ENCODE measurements around the gene C3orf49.
A peak's percentile ranks its signal among the peaks of the same experiment; 100 is the strongest.

Gene C3orf49, protein sequence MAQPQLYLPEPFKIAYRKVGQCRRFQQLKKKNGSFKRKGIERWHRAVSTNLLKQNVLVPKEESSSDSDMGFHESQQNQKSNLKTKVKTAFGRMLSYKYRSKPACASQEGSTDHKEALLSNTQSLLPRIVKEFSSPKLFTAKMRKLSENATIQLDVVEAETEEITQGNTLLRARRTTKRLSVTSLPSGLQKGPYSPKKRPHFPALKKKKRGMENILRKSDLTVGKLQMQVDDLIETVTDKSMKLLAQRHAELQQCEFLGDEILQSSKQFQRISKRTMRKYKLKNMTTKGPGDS

DNA sequence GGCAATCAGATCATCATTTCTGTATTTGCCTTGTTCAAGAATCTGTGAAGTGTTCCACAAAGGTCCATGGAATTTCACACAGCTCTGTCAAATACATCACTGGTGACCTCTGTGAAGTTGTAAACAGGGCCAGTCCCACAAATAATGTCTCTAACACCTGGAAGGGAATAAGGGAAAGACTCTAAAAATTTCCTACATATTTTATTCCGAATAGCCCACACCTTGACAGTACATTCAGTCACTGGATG, at the start of gene C3orf49:
Gene C3orf49, plus strand, starts transcription at position 149 of the 248 bp plus-strand sequence. CDS start 173 bp downstream, outside the sequence.
- no peak for DNase-seq

DNA sequence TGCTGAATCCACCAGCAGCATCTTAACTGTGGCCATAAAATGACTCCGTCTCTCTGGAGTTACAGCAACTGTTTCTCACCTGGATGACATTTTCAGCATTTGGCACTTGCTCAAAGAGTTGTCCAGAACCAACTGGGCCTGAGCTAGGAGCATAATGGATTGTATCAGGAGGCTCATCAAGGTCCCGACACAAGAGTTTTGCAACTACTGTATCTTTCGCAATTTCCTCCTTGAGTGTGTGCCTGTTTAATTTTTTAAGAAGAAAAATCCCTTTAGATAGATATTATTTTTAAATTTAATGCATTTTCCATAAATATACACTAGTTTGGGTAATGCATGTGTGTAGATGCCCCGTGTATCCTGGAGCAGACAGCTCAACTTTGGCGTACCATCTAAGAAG, 44.3 kb upstream of the C3orf49 start:
- no peak for DNase-seq

DNA sequence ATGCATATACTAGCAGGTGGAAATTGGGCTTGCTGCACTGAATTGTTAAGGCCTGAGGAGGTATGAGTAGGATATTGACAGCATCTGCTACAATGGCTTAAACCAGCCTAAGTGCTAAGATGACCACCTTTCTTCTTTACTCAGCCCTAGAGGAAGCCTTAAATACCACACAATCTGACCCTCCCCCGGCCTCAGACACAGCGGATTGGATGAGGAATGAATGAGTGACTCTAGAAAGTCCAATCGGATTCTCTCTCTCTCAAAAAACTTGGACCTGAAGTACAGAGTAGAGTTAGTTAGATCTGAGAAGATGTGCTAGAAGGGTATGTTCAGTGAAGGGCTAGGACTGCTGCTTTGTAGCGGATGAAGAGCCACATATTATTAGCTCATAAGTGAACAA, 39.9 kb upstream of the C3orf49 start:
- no peak for DNase-seq

DNA sequence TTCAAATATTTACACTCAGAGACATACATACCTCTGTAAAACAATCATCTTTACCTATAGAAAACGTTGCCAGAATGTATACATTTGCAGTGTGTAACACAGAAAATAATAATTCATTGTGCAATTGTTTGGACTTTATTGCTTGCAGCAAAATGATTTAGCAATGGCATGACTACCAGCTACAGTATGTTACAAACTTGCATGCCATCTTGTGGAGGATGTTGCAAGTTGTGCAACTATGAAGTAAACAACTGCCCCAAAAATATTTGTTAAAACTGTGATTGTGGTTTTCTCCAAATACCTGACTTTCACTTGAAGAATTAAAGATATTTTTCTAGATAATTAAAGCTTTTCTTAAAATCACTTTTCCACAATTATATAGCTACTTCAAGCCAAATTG, 27.1 kb upstream of the C3orf49 start:
- no peak for DNase-seq

DNA sequence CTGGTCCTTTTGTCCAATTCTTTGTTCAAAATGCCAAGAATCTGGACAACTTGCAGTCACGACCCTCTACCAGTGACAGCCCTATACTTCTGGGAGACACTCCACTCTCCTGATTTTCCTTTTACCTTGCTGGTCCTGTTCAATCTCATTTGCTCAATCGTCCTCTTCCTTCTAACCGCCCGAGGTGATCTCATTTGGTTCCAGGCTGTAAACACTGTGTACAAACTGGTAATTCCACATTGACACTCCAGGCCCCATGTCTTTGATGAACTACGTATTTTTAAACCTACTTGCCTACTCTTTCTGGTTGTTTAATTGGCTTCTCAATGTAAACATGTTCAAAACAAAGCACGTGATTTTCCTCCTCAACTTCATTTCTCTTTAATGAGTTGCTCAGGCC, 23.7 kb upstream of the C3orf49 start:
- DNase-seq = no peak

DNA sequence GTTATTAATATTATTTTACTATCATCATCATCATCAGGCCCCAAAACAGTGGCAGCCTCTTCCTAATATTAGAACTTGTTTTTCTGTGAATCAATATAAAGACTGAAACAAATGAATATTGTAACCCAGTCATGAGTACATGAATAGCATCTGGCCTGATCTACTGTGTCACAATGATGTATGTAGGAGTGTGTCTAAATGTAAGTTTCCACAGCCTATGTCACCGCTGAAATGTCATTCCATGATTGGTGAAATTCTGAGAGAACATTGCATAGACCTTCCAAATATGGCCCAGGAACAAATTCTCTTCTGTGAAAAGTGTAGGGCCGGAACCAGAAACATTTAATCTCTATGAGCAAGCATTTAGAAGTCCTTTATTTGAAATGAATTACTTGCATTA, 20.6 kb upstream of the C3orf49 start:
- DNase-seq = no peak

DNA sequence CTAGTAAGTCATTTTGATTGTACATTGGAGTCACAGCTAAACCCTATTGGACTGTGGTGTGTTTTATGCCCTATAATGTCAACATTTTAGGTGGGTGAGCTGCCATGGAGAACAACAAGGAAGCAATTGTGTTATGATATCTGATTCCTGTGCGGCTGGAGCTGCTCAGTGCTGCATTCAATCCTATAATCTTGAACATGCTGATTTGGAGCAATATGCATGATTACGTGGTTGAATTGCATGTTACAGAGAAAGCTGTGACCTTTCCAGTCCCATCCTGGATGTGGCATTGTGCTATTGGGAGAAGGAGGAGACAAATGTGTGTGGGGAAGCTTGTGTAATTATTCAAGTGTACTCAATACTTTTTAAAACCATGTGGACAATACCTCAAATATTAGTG, 20.1 kb upstream of the C3orf49 start:
- no peak for DNase-seq

DNA sequence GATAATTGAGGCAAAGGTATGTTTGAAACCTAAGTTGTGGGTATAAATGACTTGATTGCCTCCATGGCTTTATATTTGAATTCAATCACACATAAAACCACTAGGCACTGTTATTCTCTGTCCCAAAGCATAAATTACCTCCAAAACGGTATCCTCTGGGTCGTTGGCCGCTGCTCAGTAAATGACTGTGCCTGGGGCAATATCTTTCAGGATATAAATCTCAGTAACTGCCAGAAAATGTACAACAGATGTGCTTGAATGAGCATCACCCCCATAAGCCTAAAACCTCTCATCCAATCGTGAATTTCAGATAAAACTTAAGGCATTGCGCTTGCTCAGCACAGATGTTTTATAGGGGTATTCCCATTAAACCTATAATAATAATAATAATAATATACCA, 19.0 kb upstream of the C3orf49 start:
- no peak for DNase-seq

DNA sequence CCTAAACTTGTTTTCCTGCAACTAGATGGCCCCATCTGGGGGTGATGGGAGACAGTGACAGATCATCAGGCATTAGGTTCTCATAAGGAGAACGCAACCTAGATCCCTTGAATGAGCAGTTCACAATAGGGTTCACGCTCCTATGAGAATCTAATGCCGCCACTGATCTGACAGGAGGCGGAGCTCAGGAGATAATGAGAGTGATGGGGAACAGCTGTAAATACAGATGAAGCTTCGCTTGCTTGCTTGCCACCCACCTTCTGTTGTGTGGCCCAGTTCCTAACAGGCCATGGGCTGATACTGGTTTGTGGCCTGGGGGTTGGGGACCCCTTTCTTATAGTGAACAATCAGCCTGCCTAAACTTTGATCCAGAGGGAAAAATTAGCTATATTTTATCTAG, 15.2 kb upstream of the C3orf49 start:
- DNase-seq = no peak

DNA sequence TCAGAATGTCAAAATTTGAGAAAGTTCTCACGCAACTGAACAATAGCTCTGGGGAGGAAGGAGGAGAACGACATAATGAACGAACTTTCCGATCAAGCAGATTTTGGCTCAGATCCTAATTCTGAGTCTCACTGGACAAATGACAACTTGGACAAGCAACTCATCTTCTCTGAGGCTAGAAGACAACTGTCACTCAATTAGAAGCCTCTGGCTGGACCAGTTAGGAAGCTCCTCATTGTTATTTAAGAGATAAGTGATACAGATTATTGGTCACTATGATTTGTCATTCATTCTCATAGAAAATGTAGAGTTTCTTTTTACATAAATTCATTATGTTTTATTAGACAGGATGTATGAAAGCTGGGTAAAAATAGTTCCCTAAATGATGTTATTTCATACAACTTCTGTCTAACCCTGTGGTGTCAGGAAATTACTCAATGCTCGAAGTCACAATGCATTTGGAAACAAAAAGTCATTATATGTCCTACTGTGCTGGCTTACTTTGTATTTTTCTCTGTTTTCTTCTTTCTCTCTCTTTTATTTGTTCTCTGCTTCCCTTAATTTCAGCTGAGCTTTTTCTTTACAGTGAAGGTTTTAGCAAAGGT, 11.0 kb upstream of the C3orf49 start:
- DNase-seq = no peak

DNA sequence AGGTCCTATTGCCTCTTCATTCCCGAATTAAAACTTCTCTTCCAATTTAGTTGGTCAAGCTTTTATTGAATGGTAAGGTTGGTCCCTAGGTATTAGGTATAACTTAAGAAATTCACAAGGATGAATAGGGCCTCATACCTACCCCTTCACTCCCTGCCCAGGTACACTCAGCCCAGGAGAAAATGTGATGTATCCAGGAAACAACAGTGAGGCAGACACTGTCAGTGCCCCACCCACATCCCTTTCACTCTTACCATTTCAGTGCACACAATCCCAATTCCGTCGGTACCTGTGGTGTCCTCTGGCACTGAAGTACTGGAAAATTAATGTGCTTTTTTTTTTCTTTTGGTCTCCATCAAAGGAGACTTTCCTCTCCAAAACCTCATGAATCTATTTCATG, 10.5 kb upstream of the C3orf49 start:
- DNase-seq = no peak

DNA sequence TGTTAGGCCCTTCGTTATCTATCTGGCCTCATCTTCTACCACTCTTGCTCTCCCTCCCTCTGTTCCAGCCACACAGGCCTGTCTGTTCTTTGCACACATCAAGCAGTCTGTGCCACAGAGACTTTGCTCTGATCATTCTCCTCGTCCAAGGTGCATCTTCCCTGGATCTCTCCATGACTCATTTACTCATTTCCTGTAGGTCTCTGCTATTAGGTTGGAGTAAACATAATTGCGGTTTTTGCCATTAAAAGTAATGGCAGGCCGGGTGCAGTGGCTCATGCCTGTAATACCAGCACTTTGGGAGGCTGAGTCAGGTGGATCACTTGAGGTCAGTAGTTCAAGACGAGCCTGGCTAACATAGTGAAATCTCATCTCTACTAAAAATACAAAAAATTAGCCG, 9.5 kb upstream of the C3orf49 start:
- no peak for DNase-seq

DNA sequence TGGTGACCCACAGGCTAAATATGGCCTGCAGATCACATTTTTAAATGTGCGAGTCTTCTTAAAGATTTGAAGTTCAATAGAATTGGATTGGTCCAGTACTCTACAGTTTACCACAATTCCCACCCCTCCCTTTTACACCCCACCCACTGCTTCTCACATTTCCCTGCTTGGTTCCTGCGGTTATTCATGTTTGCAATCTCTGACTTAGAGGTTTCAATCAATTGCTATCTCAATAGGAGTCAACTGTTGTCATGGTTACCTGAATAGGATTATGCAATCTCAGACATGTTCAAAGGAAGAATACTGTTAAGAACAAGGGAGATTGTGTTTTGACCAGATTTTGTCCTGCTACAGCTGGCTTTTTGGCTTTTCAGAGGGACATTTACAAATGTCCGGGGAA, 4.9 kb upstream of the C3orf49 start:
- no peak for DNase-seq

DNA sequence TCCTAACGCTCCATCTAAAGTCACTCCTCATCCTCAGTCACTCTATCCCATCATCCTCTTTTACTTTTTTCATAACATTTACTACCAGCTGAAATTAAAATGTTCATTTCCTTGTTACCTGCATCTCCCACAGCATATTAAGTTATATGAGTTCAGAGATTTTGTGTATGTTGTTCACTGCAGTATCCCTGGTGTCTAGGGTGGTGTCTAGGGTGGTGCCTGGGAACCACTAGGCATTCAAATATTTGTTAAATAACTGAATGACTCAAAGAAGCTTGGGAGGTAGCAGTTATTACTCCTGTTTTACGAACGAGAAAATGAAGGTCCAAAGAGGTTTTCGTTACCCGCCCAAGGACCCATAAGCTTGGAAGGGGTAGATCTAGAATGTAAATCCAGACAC, 1.9 kb upstream of the C3orf49 start:
- DNase-seq = no peak

DNA sequence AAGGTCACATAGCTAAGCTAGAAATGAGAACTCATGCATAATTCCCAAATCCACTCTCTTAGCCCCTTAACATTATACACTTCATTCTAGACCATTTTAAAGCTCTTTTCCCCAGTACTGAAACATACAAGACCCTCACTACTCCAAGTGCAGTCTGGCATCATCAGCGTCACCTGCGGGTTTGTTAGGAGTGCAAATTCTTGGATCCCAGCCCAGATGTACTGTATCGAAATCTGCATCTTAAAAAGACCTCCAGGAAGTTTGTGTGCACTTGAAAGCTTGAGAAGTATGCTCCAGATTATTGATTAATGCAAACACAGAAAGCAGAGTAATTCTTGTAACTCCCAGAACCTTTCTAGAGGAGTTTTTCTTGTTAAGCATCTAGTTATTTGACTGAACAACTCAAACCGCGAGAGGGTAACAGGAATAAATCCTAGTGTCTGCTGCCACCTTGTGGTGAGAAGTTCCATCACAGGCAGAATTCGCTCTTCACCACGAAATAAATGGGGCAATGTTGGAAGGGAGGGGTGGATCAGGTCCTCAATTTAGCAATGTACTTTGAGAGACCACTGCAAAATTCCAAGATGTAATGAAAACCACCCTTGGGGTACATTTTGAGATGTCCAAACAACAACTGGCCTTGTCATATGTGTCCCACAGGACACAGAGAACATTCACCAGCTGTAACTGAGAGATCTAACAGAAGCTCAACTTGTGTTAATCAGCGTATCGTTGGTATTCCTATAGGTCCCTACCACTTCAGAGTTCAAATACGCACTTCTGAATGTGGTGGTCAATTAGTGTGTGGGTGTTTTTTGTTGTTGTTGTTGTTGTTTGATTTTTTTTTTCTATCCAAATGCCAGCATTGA, 583 bp upstream of the C3orf49 start:
- DNase-seq = peak; percentile 40 to 62

DNA sequence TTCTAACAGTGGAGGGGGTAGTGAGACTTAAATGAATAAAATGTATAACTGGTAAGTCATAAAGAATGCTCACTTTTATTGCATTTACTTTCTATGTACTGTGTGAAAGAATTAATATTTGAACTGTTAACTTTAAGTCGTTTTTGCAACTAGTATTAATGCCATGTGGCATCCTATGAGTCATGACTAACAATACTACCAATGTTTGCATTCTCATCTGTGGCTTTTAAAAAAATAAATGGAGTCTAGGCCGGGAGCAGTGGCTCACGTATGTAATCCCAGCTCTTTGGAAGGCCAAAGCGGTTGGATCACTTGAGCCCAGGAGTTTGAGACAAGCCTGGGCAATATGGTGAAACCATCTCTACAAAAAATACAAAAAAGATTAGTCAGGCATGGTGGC, 5.2 kb downstream of the C3orf49 start:
- no peak for DNase-seq

DNA sequence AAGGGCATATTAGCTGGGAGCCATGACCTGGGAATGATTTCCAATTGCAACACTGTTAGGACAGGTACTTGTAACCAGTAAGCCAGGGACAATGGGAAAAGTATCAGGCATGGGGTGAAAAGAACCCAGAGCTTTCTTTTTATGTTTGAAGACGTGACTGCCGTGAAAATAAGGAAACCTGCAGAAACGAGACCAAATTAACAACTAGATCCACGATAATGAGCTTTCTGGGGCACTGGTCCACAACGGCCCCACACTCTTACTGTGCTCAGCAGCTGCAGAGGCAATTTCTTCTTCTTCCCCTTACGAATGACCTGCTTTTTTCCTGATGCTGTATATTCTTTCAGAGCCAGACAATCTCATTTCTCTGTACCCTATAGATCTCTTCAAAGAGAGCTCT, 11.4 kb downstream of the C3orf49 start:
- no peak for DNase-seq

DNA sequence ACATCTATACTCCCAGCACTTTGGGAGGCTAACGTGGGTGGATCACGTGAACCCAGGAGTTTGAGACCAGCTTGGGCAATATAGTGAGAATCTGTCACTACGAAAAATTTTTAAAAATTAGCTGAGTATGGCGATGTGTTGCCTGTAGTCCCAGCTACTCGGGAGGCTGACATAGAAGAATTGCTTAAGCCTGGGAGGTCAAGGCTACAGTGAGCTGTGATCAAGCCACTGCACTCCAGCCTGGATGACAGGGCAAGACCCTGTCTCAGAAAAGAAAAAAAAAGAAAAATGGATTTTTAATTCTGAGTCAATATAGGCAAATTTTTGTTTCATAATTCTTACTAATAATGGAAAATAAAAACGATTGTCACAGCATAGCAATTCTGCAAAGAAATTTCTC, 13.3 kb downstream of the C3orf49 start:
- no peak for DNase-seq

DNA sequence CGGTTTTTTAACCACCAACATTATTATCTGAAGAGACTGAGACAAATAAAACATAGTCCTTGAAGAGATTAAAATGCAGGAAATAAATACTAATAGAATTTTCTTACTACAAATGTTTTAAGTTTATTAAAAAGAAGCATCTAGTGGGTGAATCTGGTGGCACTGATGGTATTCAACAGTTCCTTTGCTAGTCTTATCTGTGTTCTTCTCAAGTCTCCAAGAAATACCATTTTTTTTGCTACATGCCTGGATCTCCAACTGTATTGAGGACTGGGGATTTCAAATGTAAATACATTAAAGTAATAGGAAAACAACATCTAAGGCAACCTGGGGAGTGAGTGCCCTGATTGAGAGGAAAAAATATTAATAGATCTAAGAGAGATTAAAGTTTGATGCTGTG, 22.6 kb downstream of the C3orf49 start:
- DNase-seq = no peak

DNA sequence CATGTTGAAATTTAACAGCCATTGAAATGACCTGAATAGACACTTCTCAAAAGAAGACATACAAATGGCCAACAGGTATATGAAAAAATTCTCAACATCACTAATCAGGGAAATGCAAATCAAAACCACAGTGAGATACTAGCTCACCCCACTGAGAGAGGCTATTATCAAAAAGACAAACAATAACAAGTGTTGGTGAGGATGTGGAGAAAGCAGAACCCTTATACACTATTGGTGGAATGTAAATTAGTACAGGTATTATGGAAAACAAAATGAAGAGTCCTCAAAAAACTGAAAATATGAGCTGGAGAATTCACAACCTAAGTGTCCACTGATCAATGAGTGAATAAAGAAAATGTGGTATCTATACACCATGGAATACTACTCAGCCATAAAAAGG, 23.0 kb downstream of the C3orf49 start:
- DNase-seq = no peak

DNA sequence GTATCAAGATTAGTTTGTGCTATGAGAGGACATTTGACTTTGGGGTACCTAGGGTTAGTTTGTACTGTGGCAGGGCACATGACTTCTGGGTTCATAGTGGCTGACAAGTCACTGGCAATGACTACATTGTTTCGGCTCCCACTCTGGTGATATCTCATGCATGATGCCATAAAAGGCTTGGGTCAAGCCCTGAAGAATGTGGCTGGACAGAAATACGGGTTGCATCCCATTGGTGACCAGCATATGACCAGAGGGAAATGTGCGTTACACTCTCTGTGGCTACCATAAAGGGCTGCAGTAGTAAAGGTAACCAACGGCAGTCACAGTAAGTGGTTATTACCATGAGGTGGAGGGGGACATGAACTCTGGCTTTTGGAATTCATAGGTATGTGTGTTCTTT, 26.1 kb downstream of the C3orf49 start:
- no peak for DNase-seq

DNA sequence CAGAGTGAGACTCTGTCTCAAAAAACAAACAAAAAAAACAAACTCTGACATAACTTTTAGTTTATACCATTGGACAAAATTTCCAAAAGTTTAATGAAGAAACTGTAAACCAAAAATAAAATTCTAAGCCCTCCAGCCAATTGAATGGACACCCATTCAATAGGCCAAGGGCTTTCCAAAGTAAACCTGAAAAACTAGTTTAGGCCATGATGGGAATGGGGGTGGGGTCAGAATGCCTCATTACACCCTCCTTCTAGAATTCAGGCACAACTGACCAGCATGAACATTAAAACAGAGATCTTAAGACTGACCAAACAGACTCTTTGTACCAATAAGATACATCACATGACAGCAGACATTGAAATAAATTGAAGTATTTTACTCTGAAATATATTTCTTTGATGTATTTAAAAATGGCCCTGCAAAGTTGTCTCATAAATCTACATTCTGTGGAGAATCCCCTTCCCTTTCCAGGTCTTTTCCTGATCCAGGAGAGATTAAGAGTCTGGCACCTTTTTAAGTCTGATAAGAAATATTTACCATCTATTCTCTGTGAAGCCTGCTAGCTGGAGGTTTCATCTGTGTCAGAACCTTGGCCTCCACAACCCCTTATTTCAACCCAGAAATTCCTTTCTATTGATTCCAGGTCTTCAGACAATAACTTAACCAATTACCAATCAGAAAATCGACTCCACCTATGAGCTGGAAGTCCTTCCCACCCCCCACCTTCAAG, 28.8 kb downstream of the C3orf49 start:
- no peak for DNase-seq

DNA sequence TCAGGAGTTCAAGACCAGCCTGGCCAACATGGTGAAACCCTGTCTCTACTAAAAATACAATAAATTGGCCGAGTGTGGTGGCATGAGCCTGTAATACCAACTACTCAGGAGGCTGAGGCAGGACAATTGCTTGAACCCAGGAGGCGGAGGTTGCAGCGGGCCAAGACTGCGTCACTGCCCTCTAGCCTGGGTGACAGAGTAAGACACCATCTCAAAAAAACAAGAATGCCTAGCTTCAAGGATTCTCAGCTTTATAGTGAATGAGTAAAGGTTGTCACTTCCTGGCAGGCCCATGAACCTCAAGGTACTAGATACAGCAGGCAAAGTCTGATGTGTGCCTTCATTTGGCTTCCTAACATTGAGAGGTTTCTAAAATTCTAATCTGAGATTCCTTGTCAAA, 30.1 kb downstream of the C3orf49 start:
- DNase-seq = no peak

DNA sequence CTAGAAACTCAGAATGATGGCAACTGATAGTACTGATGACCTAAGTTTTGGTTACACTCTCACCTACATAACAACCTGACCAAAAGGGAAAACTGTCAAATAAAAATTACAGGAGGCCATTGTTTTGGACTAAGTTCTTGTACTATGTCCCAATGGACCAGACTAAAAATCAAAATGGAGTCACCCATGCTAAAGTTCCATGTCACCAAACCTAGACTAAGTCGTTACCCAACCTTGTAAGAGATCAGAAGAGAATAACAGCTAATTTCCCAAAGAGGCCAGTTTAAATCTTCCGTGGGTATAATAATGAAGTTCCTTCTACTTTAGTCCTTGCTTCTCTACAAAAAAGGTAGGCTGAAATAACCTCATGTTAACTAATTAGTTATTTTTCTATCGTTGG, 32.2 kb downstream of the C3orf49 start:
- no peak for DNase-seq
